Measurements from ENCODE around the gene CTLA4.

Gene CTLA4

DNA sequence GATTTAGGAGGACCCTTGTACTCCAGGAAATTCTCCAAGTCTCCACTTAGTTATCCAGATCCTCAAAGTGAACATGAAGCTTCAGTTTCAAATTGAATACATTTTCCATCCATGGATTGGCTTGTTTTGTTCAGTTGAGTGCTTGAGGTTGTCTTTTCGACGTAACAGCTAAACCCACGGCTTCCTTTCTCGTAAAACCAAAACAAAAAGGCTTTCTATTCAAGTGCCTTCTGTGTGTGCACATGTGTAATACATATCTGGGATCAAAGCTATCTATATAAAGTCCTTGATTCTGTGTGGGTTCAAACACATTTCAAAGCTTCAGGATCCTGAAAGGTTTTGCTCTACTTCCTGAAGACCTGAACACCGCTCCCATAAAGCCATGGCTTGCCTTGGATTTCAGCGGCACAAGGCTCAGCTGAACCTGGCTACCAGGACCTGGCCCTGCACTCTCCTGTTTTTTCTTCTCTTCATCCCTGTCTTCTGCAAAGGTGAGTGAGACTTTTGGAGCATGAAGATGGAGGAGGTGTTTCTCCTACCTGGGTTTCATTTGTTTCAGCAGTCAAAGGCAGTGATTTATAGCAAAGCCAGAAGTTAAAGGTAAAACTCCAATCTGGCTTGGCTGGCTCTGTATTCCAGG is at the start of gene CTLA4:
CTLA4 (plus strand) TSS at position 211 of the 640 bp plus-strand sequence; CDS start at position 383, 172 bp downstream.
- Histone ChIP-seq H3K4me2 (ENCODE audit: low read depth, low read length) (no peak within 1 kb of the TSS), H3K4me1 (ENCODE audit: low read length) (peaks cover 35% of the 10 kb centered on the region), H3K4me3 (ENCODE audit: low read length) (no peak within 1 kb of the TSS), H4K20me1 (ENCODE audit: insufficient read depth, low read length) (no peaks in the 10 kb centered on the region), H3K27me3 (replicated peaks; ENCODE audit: insufficient read depth, low read length) (no peaks in the 10 kb centered on the region), H3F3A (ENCODE audit: insufficient read depth, low read length) (peaks cover 15% of the 10 kb centered on the region), H3K27ac (ENCODE audit: low read length) (no peak within 1 kb of the TSS), H2AFZ (ENCODE audit: low read length) (no peak within 1 kb of the TSS), H3K9me3 (replicated peaks; ENCODE audit: insufficient read depth, low read length) (no peaks in the 10 kb centered on the region), H3K9ac (ENCODE audit: low read length) (no peak within 1 kb of the TSS), H3K9me2 (replicated peaks; ENCODE audit: insufficient read depth, low read length) (no peaks in the 10 kb centered on the region), H3K79me2 (ENCODE audit: low read length) (no peaks in the 10 kb centered on the region), H3K36me3 (replicated peaks; ENCODE audit: insufficient read depth, low read length) (no peaks in the 10 kb centered on the region)
- no peak for DNase-seq
- TF ChIP-seq, protein P1, sequence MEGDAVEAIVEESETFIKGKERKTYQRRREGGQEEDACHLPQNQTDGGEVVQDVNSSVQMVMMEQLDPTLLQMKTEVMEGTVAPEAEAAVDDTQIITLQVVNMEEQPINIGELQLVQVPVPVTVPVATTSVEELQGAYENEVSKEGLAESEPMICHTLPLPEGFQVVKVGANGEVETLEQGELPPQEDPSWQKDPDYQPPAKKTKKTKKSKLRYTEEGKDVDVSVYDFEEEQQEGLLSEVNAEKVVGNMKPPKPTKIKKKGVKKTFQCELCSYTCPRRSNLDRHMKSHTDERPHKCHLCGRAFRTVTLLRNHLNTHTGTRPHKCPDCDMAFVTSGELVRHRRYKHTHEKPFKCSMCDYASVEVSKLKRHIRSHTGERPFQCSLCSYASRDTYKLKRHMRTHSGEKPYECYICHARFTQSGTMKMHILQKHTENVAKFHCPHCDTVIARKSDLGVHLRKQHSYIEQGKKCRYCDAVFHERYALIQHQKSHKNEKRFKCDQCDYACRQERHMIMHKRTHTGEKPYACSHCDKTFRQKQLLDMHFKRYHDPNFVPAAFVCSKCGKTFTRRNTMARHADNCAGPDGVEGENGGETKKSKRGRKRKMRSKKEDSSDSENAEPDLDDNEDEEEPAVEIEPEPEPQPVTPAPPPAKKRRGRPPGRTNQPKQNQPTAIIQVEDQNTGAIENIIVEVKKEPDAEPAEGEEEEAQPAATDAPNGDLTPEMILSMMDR (IDR thresholded peaks at IDR 0.05; ENCODE audit: low read length) = no peak
- TF ChIP-seq EZH2phosphoT487 (IDR thresholded peaks at IDR 0.05; ENCODE audit: low read length) = no peak
- TF ChIP-seq EZH2 (optimal IDR thresholded peaks at IDR 0.05; ENCODE audit: low read depth, low read length) = no peak

DNA sequence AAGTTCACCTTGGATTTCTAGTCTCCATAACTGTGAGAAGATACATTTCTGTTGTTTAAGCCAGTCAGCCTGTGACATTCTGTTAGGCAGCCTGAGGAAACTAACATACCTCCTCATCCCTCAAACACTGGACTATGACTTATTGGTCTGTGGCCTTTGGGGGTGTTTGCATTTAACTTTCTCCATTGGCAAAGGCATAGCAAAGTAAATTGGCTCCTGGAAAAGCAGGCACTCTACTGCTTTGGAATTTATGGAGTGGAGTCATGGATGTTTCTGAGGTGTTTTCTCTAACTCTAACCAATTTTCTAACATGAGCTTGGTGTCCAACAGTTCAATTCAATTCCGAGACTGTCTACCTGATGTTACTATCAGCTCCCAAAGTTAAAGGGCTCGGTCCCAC is 48.9 kb upstream of the CTLA4 start:
- no peaks in the 10 kb centered on the region for H3K36me3 ChIP-seq (replicated peaks; ENCODE audit: insufficient read depth, low read length)
- H3K27me3 ChIP-seq (replicated peaks; ENCODE audit: insufficient read depth, low read length) = no peaks in the 10 kb centered on the region
- H3K4me1 ChIP-seq (ENCODE audit: low read length) = peaks cover 38% of the 10 kb centered on the region
- no peak for DNase-seq
- H4K20me1 ChIP-seq (ENCODE audit: insufficient read depth, low read length) = no peaks in the 10 kb centered on the region
- H3K9ac ChIP-seq (ENCODE audit: low read length) = no peak overlapping the region
- TF ChIP-seq EZH2 (optimal IDR thresholded peaks at IDR 0.05; ENCODE audit: low read depth, low read length) = no peak
- no peak for TF ChIP-seq EZH2phosphoT487 (IDR thresholded peaks at IDR 0.05; ENCODE audit: low read length)
- TF ChIP-seq, protein P1 (IDR thresholded peaks at IDR 0.05; ENCODE audit: low read length) = no peak
- no peak overlapping the region for H3K27ac ChIP-seq (ENCODE audit: low read length)
- no peaks in the 10 kb centered on the region for H3K9me2 ChIP-seq (replicated peaks; ENCODE audit: insufficient read depth, low read length)
- no peak overlapping the region for H3K4me3 ChIP-seq (ENCODE audit: low read length)
- no peaks in the 10 kb centered on the region for H3K9me3 ChIP-seq (replicated peaks; ENCODE audit: insufficient read depth, low read length)
- H3K79me2 ChIP-seq (ENCODE audit: low read length) = no peaks in the 10 kb centered on the region
- no peak overlapping the region for H3K4me2 ChIP-seq (ENCODE audit: low read depth, low read length)
- H2AFZ ChIP-seq (ENCODE audit: low read length) = no peak overlapping the region
- H3F3A ChIP-seq (ENCODE audit: insufficient read depth, low read length) = no peaks in the 10 kb centered on the region

DNA sequence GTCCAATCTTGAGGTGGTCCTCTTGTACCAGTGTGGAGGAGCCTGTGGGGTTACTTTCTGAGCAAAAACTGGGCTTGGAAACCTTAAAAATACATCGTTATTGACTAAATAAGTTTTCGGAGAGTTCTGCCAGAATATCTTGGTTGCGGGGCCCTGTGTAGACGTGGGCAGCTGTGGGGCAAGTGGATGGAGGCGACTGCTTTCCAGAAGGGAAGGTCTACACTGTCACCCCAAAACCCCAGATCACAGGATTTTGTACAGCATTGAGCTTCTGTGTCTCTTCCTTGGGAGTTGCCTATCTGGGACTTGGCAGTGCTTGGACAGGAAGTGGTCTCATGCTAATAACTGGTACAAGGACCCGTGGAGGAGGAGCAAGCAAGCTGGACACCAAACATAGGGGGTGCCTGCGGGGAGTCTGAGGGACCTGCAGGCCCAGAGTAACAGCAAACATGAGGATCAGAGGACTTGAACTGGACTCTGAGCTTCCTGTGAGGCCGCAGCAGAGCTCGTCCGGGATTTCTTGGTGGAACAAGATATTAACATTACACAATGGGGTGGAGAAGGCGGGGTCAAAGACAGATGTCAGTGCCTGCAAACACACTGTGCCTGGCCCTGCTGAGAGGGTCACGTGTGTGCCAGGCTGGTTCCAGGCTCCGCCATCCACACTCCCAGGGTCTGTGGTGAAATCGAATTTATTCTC is 48.0 kb upstream of the CTLA4 start:
- Histone ChIP-seq H3K9me2 (replicated peaks; ENCODE audit: insufficient read depth, low read length) (no peaks in the 10 kb centered on the region), H3F3A (ENCODE audit: insufficient read depth, low read length) (no peaks in the 10 kb centered on the region), H3K9me3 (replicated peaks; ENCODE audit: insufficient read depth, low read length) (no peaks in the 10 kb centered on the region), H3K4me2 (ENCODE audit: low read depth, low read length) (no peak overlapping the region), H3K4me3 (ENCODE audit: low read length) (no peak overlapping the region), H3K27me3 (replicated peaks; ENCODE audit: insufficient read depth, low read length) (no peaks in the 10 kb centered on the region), H3K27ac (ENCODE audit: low read length) (no peak overlapping the region), H3K36me3 (replicated peaks; ENCODE audit: insufficient read depth, low read length) (no peaks in the 10 kb centered on the region), H3K4me1 (ENCODE audit: low read length) (peaks cover 35% of the 10 kb centered on the region), H3K79me2 (ENCODE audit: low read length) (no peaks in the 10 kb centered on the region), H2AFZ (ENCODE audit: low read length) (no peak overlapping the region), H3K9ac (ENCODE audit: low read length) (no peak overlapping the region), H4K20me1 (ENCODE audit: insufficient read depth, low read length) (no peaks in the 10 kb centered on the region)
- no peak for DNase-seq
- TF ChIP-seq, protein P1 (IDR thresholded peaks at IDR 0.05; ENCODE audit: low read length) = no peak
- TF ChIP-seq EZH2phosphoT487 (IDR thresholded peaks at IDR 0.05; ENCODE audit: low read length) (no peak), EZH2 (optimal IDR thresholded peaks at IDR 0.05; ENCODE audit: low read depth, low read length) (no peak)
